NOMO-1 treated with DMSO at 0.1 percent for 48 hours (cell line): ENCODE results near the gene SET.

ENCODE experiments used
- DNase-seq: peaks from one replicate; lab custom pipeline; 2025; ENCODE audit not compliant: unreplicated experiment; lab: John Stamatoyannopoulos, UW

The SET gene

DNA sequence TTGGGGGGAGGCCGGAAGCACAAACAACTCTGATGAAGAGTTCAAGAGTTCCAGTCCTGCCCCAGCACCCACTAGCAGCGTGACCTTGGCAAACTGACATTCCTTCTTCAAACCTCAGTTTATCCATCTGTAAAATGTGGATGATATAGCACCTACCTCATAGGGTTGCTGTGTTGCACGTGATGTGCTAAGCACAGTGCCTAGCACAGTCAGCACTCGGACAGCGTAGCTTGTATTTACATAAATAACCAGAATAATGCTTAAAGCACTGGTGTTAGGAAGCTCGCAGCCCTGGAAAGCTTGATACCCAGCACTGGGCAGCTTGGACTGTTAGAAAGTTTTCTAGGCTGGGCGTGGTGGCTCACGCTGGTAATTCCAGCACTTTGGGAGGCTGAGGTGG is 18.4 kb downstream of the SET start:
- DNase-seq = no peak

DNA sequence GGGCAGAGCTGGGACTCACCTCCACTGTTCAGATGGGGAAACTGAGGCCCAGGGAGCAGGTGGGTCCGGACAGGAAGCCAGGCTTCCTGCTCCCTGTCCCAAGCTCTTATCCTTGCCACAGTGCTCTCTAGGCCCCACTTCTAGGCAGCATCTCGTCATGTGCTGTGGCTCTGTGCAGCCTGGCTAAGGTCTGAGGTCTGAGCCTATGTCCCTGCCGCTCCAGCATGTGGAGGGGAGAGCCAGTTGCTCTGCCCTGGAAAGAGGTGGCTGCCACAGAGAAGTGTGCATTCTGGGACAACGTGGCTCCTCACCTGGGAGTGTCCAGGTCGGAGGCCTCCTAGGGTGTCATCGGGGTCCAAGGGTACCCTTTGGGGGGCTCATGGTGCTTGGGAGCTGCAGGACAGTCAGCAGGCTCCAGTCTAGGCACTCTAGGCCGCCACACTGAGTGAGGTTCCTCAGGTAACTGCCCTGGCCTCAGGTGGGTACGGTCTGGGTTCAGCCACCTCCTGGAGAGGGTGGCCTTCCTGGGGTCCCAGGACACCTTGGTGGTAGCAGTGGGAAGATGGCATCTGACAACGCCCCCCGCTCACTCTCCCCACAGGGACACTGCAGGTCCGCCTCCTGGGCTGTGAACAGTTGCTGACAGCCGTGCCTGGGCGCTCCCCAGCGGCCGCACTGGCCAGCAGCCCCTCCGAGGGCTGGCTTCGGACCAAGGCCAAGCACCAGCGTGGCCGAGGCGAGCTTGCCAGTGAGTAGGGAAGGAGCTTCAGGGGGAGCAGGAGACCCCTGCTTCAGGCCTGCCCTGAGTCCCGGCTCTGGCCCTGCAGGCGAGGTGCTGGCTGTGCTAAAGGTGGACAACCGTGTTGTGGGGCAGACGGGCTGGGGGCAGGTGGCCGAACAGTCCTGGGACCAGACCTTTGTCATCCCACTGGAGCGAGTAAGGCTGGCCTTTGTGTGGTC is 23.7 kb downstream of the SET start:
- DNase-seq = no peak

DNA sequence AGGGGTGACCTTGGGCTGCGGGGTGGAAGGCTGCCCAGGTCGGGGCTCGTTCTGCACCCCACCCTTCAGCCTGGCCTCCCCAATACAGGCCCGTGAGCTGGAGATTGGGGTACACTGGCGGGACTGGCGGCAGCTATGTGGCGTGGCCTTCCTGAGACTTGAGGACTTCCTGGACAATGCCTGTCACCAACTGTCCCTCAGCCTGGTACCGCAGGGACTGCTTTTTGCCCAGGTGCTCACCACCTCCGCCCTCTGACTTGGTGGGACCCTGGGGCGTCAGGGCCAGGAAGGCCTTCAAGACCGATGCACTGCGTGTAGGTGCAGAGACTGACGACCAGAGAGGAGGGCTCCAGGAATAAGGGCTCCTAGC is 24.4 kb downstream of the SET start:
- DNase-seq = no peak

DNA sequence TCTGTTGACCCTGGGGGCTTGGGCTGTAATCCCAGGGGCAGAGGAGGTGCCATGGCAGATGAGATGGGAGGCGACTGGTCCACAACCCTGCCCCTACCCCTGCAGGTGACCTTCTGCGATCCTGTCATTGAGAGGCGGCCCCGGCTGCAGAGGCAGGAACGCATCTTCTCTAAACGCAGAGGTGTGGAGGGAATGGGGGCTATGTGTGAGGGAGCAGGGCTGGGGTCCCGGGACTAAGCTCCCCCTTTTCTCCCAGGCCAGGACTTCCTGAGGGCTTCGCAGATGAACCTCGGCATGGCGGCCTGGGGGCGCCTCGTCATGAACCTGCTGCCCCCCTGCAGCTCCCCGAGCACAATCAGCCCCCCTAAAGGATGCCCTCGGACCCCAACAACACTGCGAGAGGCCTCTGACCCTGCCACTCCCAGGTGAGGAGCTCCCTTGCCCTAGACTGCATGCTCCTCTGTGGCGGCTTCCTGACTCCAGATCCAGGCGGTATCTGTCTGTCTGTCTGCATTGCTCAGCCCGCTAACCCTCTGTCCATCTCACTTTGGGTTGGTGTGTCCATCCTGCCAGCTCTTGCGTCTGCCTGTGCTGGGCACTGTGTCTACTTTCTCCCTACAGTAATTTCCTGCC is 25.0 kb downstream of the SET start:
- no peak for DNase-seq

GRCh38 chr9:128714586-128715435 is 25.8 kb downstream of the SET start:
- DNase-seq = no peak

- DNase-seq = no peak
These were observed 26.4 kb downstream of the SET start for GRCh38 chr9:128715436-128715750.

DNA sequence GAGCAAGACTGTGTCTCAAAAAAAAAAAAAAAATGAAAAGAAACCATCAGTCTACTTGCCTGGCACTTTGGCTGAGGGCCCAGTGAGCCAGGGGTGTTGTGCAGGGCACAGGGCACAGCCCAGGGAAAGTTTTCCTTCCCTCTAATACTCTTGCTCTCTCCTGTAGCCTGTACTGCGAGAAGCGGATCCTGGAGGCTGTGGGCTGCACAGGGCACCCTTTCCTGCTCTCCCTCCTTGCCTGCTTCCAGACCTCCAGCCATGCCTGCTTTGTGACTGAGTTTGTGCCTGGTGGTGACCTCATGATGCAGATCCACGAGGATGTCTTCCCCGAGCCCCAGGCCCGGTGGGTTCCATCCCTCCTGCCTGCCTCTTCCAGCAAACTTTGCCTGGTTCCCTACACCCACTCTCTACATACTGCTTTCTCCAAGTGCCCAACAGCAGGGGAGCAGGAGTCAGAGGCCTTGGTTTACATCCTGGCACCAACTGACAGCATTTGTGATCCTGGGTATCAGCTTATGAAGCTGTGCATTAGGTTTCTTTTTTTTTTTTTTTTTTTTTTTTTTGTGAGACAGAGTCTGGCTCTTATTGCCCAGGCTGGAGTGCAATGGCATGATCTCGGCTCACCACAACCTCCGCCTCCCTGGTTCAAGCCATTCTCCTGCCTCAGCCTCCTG is 27.7 kb downstream of the SET start:
- DNase-seq = no peak

GRCh38 chr9:128718047-128718446 is 29.0 kb downstream of the SET start:
- no peak for DNase-seq

GRCh38 chr9:128718475-128718874 is 29.5 kb downstream of the SET start:
- no peak for DNase-seq

- DNase-seq = no peak
These were observed 31.0 kb downstream of the SET start for GRCh38 chr9:128719919-128720605.

GRCh38 chr9:128720841-128721486 is 31.9 kb downstream of the SET start:
- DNase-seq = no peak

GRCh38 chr9:128721487-128722010 is 32.5 kb downstream of the SET start:
- no peak for DNase-seq

- DNase-seq = no peak
These were observed 33.6 kb downstream of the SET start for GRCh38 chr9:128722380-128723351.

- DNase-seq = no peak
These were observed 34.4 kb downstream of the SET start for GRCh38 chr9:128723352-128723865.

GRCh38 chr9:128723866-128724743 is 35.1 kb downstream of the SET start, which contains the start of gene ZDHHC12:
Gene ZDHHC12, minus strand, starts transcription at chr9:128724127. Its CDS starts 34 bp downstream, at chr9:128724093.
- peak; percentile 99 for DNase-seq

DNA sequence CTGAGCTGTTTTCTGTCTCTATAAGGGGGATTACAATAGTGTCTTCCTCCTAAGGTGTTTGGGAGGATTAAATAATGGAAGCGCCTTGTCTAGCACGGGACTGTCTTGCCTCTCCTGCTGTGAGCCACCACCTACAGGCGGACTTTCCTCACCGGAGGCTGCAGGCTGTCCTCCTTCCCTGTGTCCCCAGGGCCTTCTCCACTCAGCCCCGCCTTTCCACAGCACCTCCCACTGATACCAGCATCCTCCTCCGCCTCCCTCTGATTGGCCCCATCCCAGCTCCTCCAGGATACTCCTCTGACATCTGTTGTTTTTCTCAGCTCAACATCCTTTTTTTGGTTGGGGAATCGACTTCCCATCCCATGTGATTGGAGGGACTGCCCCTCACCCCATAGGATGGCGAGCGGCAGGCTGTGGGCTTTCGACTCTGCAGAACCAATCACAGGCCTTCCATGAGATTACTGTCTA is 35.8 kb downstream of the SET start:
- DNase-seq = peak; percentile 14

DNA sequence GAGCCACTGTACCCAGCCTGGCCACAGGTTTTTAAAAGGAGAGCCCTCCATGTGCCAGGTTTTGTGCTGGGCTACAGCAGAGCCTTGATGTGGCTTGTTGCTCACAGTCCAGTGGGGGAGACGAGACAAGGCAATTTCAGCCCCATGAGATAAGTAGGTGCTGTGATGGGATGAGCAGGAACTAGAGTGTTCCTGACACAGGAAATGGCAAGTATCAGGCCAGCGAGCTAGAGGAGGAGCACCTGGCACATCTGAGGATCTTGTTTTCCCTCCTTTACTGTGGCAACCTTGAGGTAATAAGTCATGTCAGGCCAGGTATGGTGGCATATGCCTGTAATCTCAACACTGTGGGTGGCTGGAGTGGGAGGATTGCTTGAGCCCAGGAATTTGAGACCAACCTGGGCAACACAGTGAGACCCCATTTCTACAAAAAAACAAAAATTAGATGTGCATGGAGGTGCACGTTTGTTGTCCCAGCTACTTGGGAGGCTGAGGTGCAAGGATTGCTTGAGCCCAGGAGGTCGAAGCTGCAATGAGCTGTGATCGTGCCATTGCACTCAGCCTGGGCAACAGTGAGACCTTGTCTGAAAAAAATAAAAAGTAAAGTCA is 38.7 kb downstream of the SET start:
- DNase-seq = no peak
